ENCODE data around the gene TUBA1A. TPM values are rescaled to one million over a fixed set of nuclear protein-coding genes. Genes with fewer than 3 reads are reported as not detected.
"Not testable (repeated sequence)": the region's sequence is repeated elsewhere in the genome, so short reads cannot be mapped to it uniquely, and the experiment has no call there.

TUBA1A gene
- total RNA-seq, 1 donor from 2014 or later = 347 TPM

GRCh38 chr12:49198431-49199155 lies 9.7 kb upstream of the TUBA1A start:
- Mint-ChIP-seq H3K4me3 (no peak overlapping the region), H3K4me1 (peaks cover 22% of the 10 kb centered on the region), H3K27me3 (ENCODE audit: low read depth) (no peaks in the 10 kb centered on the region), H3K9me3 (no peaks in the 10 kb centered on the region), H3K36me3 (no peaks in the 10 kb centered on the region), H3K27ac (peak overlapping the region; percentile 60)
- DNase-seq (ENCODE audit: low spot score in 2 of 2, unreplicated experiment in 2 of 2) = no peak
- TF ChIP-seq, protein P1, sequence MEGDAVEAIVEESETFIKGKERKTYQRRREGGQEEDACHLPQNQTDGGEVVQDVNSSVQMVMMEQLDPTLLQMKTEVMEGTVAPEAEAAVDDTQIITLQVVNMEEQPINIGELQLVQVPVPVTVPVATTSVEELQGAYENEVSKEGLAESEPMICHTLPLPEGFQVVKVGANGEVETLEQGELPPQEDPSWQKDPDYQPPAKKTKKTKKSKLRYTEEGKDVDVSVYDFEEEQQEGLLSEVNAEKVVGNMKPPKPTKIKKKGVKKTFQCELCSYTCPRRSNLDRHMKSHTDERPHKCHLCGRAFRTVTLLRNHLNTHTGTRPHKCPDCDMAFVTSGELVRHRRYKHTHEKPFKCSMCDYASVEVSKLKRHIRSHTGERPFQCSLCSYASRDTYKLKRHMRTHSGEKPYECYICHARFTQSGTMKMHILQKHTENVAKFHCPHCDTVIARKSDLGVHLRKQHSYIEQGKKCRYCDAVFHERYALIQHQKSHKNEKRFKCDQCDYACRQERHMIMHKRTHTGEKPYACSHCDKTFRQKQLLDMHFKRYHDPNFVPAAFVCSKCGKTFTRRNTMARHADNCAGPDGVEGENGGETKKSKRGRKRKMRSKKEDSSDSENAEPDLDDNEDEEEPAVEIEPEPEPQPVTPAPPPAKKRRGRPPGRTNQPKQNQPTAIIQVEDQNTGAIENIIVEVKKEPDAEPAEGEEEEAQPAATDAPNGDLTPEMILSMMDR (IDR thresholded peaks at IDR 0.05; ENCODE audit: unreplicated experiment) = no peak

- peaks cover 22% of the 10 kb centered on the region for H3K4me1 Mint-ChIP-seq
- peaks cover 2% of the 10 kb centered on the region for H3K27me3 Mint-ChIP-seq (ENCODE audit: low read depth)
- no peak overlapping the region for H3K27ac Mint-ChIP-seq
- TF ChIP-seq, protein P1 (IDR thresholded peaks at IDR 0.05; ENCODE audit: unreplicated experiment) = no peak
- no peak overlapping the region for H3K4me3 Mint-ChIP-seq
- H3K36me3 Mint-ChIP-seq = no peaks in the 10 kb centered on the region
- DNase-seq (ENCODE audit: low spot score in 2 of 2, unreplicated experiment in 2 of 2) = no peak
- H3K9me3 Mint-ChIP-seq = no peaks in the 10 kb centered on the region
Measured at GRCh38 chr12:49197256-49197655, 8.4 kb upstream of the TUBA1A start.

DNA sequence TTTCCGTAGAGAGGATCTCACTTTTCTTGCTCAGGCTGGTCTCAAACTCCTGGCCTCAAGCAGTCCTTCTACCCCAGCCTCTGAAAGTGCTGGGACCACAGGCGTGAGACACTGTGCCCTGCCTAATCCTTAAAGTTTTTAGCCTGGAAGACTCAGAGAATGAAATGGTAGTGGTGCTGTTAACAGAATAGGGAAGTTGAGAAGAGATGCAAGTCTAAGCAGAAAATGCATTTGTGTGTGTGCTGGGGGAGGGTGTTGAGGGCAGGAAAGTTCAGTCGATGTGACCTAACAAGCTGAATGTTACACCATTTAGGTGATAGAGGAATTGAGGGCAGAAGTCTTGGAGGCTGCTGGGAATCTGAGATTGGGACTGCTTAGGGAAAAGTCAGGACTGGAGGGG lies 6.9 kb upstream of the TUBA1A start:
- TF ChIP-seq, protein P1 (IDR thresholded peaks at IDR 0.05; ENCODE audit: unreplicated experiment) = no peak
- H3K27me3 Mint-ChIP-seq (ENCODE audit: low read depth) = peaks cover 2% of the 10 kb centered on the region
- H3K36me3 Mint-ChIP-seq = no peaks in the 10 kb centered on the region
- no peaks in the 10 kb centered on the region for H3K9me3 Mint-ChIP-seq
- no peak overlapping the region for H3K27ac Mint-ChIP-seq
- H3K4me3 Mint-ChIP-seq = no peak overlapping the region
- DNase-seq (ENCODE audit: low spot score in 2 of 2, unreplicated experiment in 2 of 2) = no peak
- peaks cover 9% of the 10 kb centered on the region for H3K4me1 Mint-ChIP-seq

DNA sequence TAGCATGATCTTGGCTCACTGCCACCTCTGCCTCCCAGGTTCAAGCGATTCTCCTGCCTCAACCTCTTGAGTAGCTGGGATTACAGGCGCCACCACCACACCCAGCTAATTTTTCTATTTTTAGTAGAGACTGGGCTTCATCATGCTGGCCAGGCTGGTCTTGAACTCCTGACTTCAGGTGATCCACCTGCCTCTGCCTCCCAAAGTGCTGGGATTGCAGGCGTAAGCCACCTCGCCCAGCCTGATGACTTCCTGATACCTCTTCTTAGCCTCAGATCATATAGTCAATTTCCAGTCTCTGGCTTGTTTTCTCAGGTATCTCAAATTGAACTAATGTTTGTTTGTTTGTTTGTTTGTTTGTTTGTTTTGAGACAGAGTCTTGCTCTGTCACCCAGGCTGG lies 4.9 kb upstream of the TUBA1A start:
- H3K4me3 Mint-ChIP-seq; DNase-seq (ENCODE audit: low spot score in 2 of 2, unreplicated experiment in 2 of 2); H3K9me3 Mint-ChIP-seq; H3K36me3 Mint-ChIP-seq; H3K27ac Mint-ChIP-seq; H3K27me3 Mint-ChIP-seq (ENCODE audit: low read depth); H3K4me1 Mint-ChIP-seq: not testable (repeated sequence)

GRCh38 chr12:49191498-49191897 lies 2.6 kb upstream of the TUBA1A start:
- not testable (repeated sequence) for DNase-seq (ENCODE audit: low spot score in 2 of 2, unreplicated experiment in 2 of 2); H3K4me3 Mint-ChIP-seq

GRCh38 chr12:49190974-49191373 lies 2.1 kb upstream of the TUBA1A start:
- Mint-ChIP-seq H3K27ac (no peak overlapping the region), H3K4me1 (peaks cover 10% of the 10 kb centered on the region), H3K9me3 (no peaks in the 10 kb centered on the region), H3K4me3 (no peak overlapping the region), H3K27me3 (ENCODE audit: low read depth) (peaks cover 2% of the 10 kb centered on the region), H3K36me3 (peaks cover 6% of the 10 kb centered on the region)
- TF ChIP-seq, protein P1 (IDR thresholded peaks at IDR 0.05; ENCODE audit: unreplicated experiment) = no peak
- no peak for DNase-seq (ENCODE audit: low spot score in 2 of 2, unreplicated experiment in 2 of 2)

More at GRCh38 chr12:49191498-49191897, 2.6 kb upstream of the TUBA1A start:
- not testable (repeated sequence) for H3K9me3 Mint-ChIP-seq; H3K27ac Mint-ChIP-seq; H3K36me3 Mint-ChIP-seq; H3K27me3 Mint-ChIP-seq (ENCODE audit: low read depth)
- peaks cover 10% of the 10 kb centered on the region for H3K4me1 Mint-ChIP-seq
